IMR-90 (cell line): Measurements from ENCODE around the gene MDM2. TPM values are rescaled to one million over a fixed set of nuclear protein-coding genes. Genes with fewer than 3 reads are reported as not detected.

Experiments used
- ATAC-seq: fragments of 200-7000 bp; cut with Tn5 transposase; 2 replicates; pipeline ENCODE4 v1.9.1; 2020; ENCODE audit warnings: low read depth, mild to moderate bottlenecking, moderate library complexity
- BruUV-seq: library from RNA; stranded (reverse); fragments of 400-500 nt; replicated peaks from 2 replicates; lab custom pipeline; 2021; lab: Mats Ljungman, UMichigan
- CTCF ChIA-PET: fragments of 300-600 bp; formaldehyde crosslinking; extraction: SDS; loops from one replicate; lab custom pipeline; 2021; ENCODE audit warnings: antibody characterized with exemption; lab: Yijun Ruan, JAX
- POLR2A ChIA-PET: fragments of 300-600 bp; sonication (Branson Sonifier 250); formaldehyde crosslinking; loops from one replicate; lab custom pipeline; 2022; ENCODE audit warnings: antibody characterized with exemption; ENCODE audit not compliant: unreplicated experiment; lab: Charles Lee
- DNase-seq: peaks from one replicate; pipeline ENCODE4 v3.0.0; 2013
- H2AFZ ChIP-seq: replicated peaks from 2 replicates; pipeline ENCODE3; 2013; ENCODE audit warnings: low read length, mild to moderate bottlenecking; ENCODE audit not compliant: poor library complexity
- H2AK5ac ChIP-seq: 2 replicates; pipeline ENCODE4 v1.6.1; 2013; ENCODE audit warnings: low read depth, low read length, inconsistent platforms
- H2AK9ac ChIP-seq: replicated peaks from 2 replicates; pipeline ENCODE3; 2013; ENCODE audit warnings: mild to moderate bottlenecking, low read depth, low read length, moderate library complexity; ENCODE audit not compliant: poor library complexity
- H2BK120ac ChIP-seq: 2 replicates; pipeline ENCODE4 v1.6.1; 2013; ENCODE audit warnings: low read depth, low read length, inconsistent platforms
- H2BK15ac ChIP-seq: 3 replicates; pipeline ENCODE4 v1.6.1; 2013; ENCODE audit warnings: low read depth, low read length, inconsistent platforms
- H2BK20ac ChIP-seq: 2 replicates; pipeline ENCODE4 v1.6.1; 2013; ENCODE audit warnings: low read depth, mild to moderate bottlenecking, inconsistent platforms, low read length, moderate library complexity
- H2BK5ac ChIP-seq: 2 replicates; pipeline ENCODE4 v1.6.1; 2013; ENCODE audit warnings: mild to moderate bottlenecking, low read depth, low read length, inconsistent platforms; ENCODE audit not compliant: poor library complexity, severe bottlenecking
- H3K14ac ChIP-seq: replicated peaks from 2 replicates; pipeline ENCODE4 v1.6.1; 2013; ENCODE audit warnings: low read depth, low read length, inconsistent platforms
- H3K18ac ChIP-seq: 2 replicates; pipeline ENCODE4 v1.6.1; 2013; ENCODE audit warnings: low read depth, low read length, control low read depth
- H3K23ac ChIP-seq: 2 replicates; pipeline ENCODE4 v1.6.1; 2013; ENCODE audit warnings: low read depth, low read length, inconsistent platforms
- H3K27ac ChIP-seq: 2 replicates; pipeline ENCODE4 v1.5.1; 2013; ENCODE audit warnings: mild to moderate bottlenecking, control low read depth, low read length; ENCODE audit not compliant: insufficient read depth
- H3K27me3 ChIP-seq: 2 replicates; pipeline ENCODE4 v1.6.1; 2013; ENCODE audit warnings: low read length; ENCODE audit not compliant: control insufficient read depth, insufficient read depth
- H3K36me3 ChIP-seq: 2 replicates; pipeline ENCODE4 v1.6.1; 2013; ENCODE audit warnings: low read length, mixed read lengths; ENCODE audit not compliant: control insufficient read depth, insufficient read depth
- H3K4ac ChIP-seq: 2 replicates; pipeline ENCODE4 v1.6.1; 2013; ENCODE audit warnings: low read depth, low read length, inconsistent platforms
- H3K4me1 ChIP-seq: 2 replicates; pipeline ENCODE4 v1.6.1; 2013; ENCODE audit warnings: low read length, mixed read lengths; ENCODE audit not compliant: control insufficient read depth, insufficient read depth
- H3K4me2 ChIP-seq: 2 replicates; pipeline ENCODE4 v1.6.1; 2013; ENCODE audit warnings: low read depth, mild to moderate bottlenecking, control low read depth, low read length, moderate library complexity
- H3K4me3 ChIP-seq: 2 replicates; pipeline ENCODE4 v1.5.1; 2013; ENCODE audit warnings: low read depth, mild to moderate bottlenecking, control low read depth, low read length, moderate library complexity; ENCODE audit not compliant: insufficient read depth
- H3K56ac ChIP-seq: 2 replicates; pipeline ENCODE4 v1.6.1; 2013; ENCODE audit warnings: low read length, inconsistent platforms; ENCODE audit not compliant: insufficient read depth; ENCODE audit errors: extremely low read depth
- H3K79me1 ChIP-seq, 2 experiments: 2 replicates each; pipeline ENCODE4 v1.6.1; 2013; ENCODE audit warnings: low read length in 2 of 2, inconsistent platforms in 1 of 2, low read depth in 1 of 2
- H3K9ac ChIP-seq: 2 replicates; pipeline ENCODE4 v1.6.1; 2013; ENCODE audit warnings: low read depth, low read length, control low read depth
- H3K9me1 ChIP-seq: 2 replicates; pipeline ENCODE4 v1.6.1; 2013; ENCODE audit warnings: low read length, inconsistent platforms; ENCODE audit not compliant: insufficient read depth
- H3K9me3 ChIP-seq: 2 replicates; pipeline ENCODE4 v1.6.1; 2013; ENCODE audit warnings: low read length; ENCODE audit not compliant: control insufficient read depth, insufficient read depth
- H4K20me1 ChIP-seq: 2 replicates; pipeline ENCODE4 v1.6.1; 2013; ENCODE audit warnings: low read length, inconsistent platforms; ENCODE audit not compliant: insufficient read depth
- H4K5ac ChIP-seq: 2 replicates; pipeline ENCODE4 v1.6.1; 2013; ENCODE audit warnings: mild to moderate bottlenecking, low read depth, low read length, control low read depth
- H4K8ac ChIP-seq, 2 experiments: 2 replicates each; pipeline ENCODE4 v1.6.1; 2013; ENCODE audit warnings: low read depth in 2 of 2, low read length in 2 of 2, control low read depth in 1 of 2, inconsistent platforms in 1 of 2
- H4K91ac ChIP-seq: 2 replicates; pipeline ENCODE4 v1.6.1; 2013; ENCODE audit warnings: low read depth, low read length, inconsistent platforms; ENCODE audit not compliant: insufficient read depth
- BHLHE40 ChIP-seq: fragments of 150-350 bp; IDR thresholded peaks from 2 replicates; pipeline ENCODE4 v1.6.1; 2016; ENCODE audit warnings: mild to moderate bottlenecking, low read depth, low read length
- MAZ ChIP-seq: IDR thresholded peaks from 2 replicates; pipeline ENCODE4 v1.6.1; 2012; ENCODE audit warnings: low read depth, mild to moderate bottlenecking, low read length, improper control_type of control experiment, moderate library complexity, borderline replicate concordance
- MXI1 ChIP-seq: IDR thresholded peaks from 2 replicates; pipeline ENCODE4 v1.6.1; 2012; ENCODE audit warnings: low read depth, mild to moderate bottlenecking, low read length, moderate library complexity, borderline replicate concordance
- RFX5 ChIP-seq: IDR thresholded peaks from 2 replicates; pipeline ENCODE4 v1.8.0; 2012; ENCODE audit warnings: low read depth, mild to moderate bottlenecking, low read length, moderate library complexity
- WGBS, 2 experiments: methylation state at CpG; one replicate each; pipeline versions ENCODE4 v1.1.5 to v1.1.7; 2013; ENCODE audit warnings: missing lambda C conversion rate in 2 of 2; ENCODE audit not compliant: insufficient read length in 1 of 2; ENCODE audit errors: extremely low coverage in 2 of 2; 5-methylcytosine and 5-hydroxymethylcytosine counted together
- dilution Hi-C: fragments of 300-500 bp; cut with HindIII; formaldehyde crosslinking; loops from one replicate; pipeline ENCODE4 v1.14.3; 2018; ENCODE audit warnings: low sequenced_read_pairs; ENCODE audit not compliant: unreplicated experiment
- in situ Hi-C: fragments of 300-500 bp; cut with MboI; formaldehyde crosslinking; loops from 3 replicates; pipeline ENCODE4 v1.14.3; 2019; ENCODE audit warnings: low sequenced_read_pairs, inconsistent platforms, mixed read lengths
- intact Hi-C: fragments of 100-400 bp; cut with micrococcal nuclease; formaldehyde crosslinking; loops from 2 replicates; pipeline ENCODE4 v1.10.0; 2022
- polyA plus RNA-seq, 3 experiments: library from polyadenylated mRNA; depleted of rRNA; stranded (reverse); fragments of >200 nt; gene quantifications; 2 replicates each; pipeline ENCODE4 v1.2.3, GENCODE V29; 2012; ENCODE audit warnings: low replicate concordance in 1 of 3
- total RNA-seq: library from RNA; depleted of rRNA; stranded (reverse); fragments of >200 nt; gene quantifications from 2 replicates; pipeline ENCODE4 v1.2.3, GENCODE V29; 2012

Gene MDM2
- total and polyA plus RNA-seq, 2 of the 4 experiments (the other 2 are of a cell fraction) = 21.9 to 196 TPM

DNA sequence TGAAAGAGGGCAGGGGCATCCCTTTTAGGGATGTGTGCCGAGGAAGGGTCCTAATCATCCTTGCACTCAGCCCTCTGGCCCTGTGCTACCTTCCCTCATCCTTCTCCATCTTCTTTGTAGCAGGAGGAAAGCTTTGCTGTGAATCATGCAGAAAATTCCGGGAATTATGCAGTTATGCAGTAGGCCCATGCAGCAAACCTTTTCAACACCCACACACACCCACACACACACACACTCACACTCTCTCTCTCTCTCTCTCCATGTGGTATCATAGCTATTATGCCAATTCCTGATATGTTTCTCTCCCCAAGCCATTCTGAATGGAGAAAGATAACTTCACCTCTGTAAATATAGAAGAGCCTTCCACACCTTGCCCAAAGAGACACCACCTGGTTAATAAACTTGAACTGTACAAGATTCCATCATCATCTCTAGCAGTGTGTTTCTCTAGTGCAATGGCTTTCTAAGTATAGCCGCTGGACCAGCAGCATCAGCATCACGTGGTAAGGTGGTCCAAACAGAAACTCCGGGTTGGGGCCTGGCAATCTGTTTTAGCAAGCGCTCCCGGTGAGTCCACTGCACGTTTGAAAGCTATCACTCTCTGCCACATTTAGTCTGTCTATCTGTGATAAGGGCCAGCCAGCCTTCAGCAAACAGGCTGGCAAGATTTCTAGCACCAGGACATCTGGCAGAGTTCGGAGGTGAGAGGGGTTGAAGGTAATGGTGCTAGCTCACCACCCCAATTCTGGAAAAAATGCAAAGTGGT lies 57.6 kb downstream of the MDM2 start (continued):
- no peak for TF ChIP-seq RFX5

GRCh38 chr12:68866950-68867349 lies 59.0 kb downstream of the MDM2 start:
- POLR2A ChIA-PET = no interaction called here
- DNase-seq = no peak
- no peak overlapping the region for H2BK20ac ChIP-seq
- H2BK120ac ChIP-seq = no peak overlapping the region
- H4K8ac ChIP-seq = no peak overlapping the region
- H4K20me1 ChIP-seq = no peaks in the 10 kb centered on the region
- no peak overlapping the region for H2AK9ac ChIP-seq
- no peak overlapping the region for H2BK15ac ChIP-seq
- no peak overlapping the region for H3K14ac ChIP-seq
- no peak overlapping the region for H2AFZ ChIP-seq
- H3K56ac ChIP-seq = no peak overlapping the region
- TF ChIP-seq BHLHE40 (peak; percentile 49; the same call in 1 of the 2 replicates), MXI1 (no peak), MAZ (no peak)
- H3K4me3 ChIP-seq = no peak overlapping the region
- in situ Hi-C loops = loop anchor here (10.0 kb wide), 1 partner anchor 378 kb away; no protein-coding TSS in a partner anchor
- WGBS, 2 experiments = no CpG with 5 or more reads among the region's 6 CpGs
- H2AK5ac ChIP-seq = no peak overlapping the region
- dilution Hi-C loops = no loop called here
- BruUV-seq = no TSS peak
- no peak overlapping the region for H4K5ac ChIP-seq
- no peak overlapping the region for H4K91ac ChIP-seq
- H2BK5ac ChIP-seq = no peak overlapping the region
- CTCF ChIA-PET = interaction anchor here (0.6 to 1.1 kb wide), 3 partner anchors 12 to 287 kb away, joined by 3 to 7 read pairs (median 5); no protein-coding TSS in a partner anchor
- H3K9me1 ChIP-seq = no peaks in the 10 kb centered on the region; the same call in 1 of the 2 replicates
- H3K9me3 ChIP-seq = no peaks in the 10 kb centered on the region
- no peak overlapping the region for H3K18ac ChIP-seq
- no peaks in the 10 kb centered on the region for H3K79me1 ChIP-seq
- no peak for ATAC-seq
- no peak overlapping the region for H3K23ac ChIP-seq
- no peak overlapping the region for H3K27ac ChIP-seq
- H3K4me1 ChIP-seq = no peaks in the 10 kb centered on the region
- H3K9ac ChIP-seq = no peak overlapping the region
- H3K36me3 ChIP-seq = no peaks in the 10 kb centered on the region
- no peaks in the 10 kb centered on the region; the same call in 1 of the 2 replicates for H3K27me3 ChIP-seq
- no peak overlapping the region for H3K4me2 ChIP-seq
- intact Hi-C loops = no loop called here
- no peak overlapping the region for H3K4ac ChIP-seq
